WTC11 (cell line): ENCODE measurements around the gene PMEPA1. TPM values are rescaled to one million over a fixed set of nuclear protein-coding genes. Genes with fewer than 3 reads are reported as not detected.

Experiments used
- ATAC-seq: fragments of 200-7000 bp; cut with Tn5 transposase; 2 replicates; pipeline ENCODE4 v1.10.0; 2021; ENCODE audit warnings: mild to moderate bottlenecking, moderate library complexity
- CTCF ChIA-PET: fragments of 300-600 bp; sonication (Branson Sonifier 250); formaldehyde crosslinking; loops from one replicate; lab custom pipeline; 2021; ENCODE audit warnings: antibody characterized with exemption; lab: Charles Lee
- POLR2A ChIA-PET: fragments of 350-600 bp; sonication (Branson Sonifier 250); formaldehyde crosslinking; loops from one replicate; lab custom pipeline; 2021; ENCODE audit warnings: antibody characterized with exemption; lab: Charles Lee
- DNase-seq: peaks from one replicate; pipeline ENCODE4 v3.0.0; 2021; ENCODE audit warnings: low spot score
- H3K27ac Mint-ChIP-seq: 2 replicates; pipeline ENCODE4 v1.8.0; 2021; ENCODE audit warnings: mixed read lengths
- H3K27me3 Mint-ChIP-seq: 2 replicates; pipeline ENCODE4 v1.8.0; 2021; ENCODE audit warnings: low read depth, mild to moderate bottlenecking, moderate library complexity, mixed read lengths
- H3K36me3 Mint-ChIP-seq: 2 replicates; pipeline ENCODE4 v1.8.0; 2021; ENCODE audit warnings: mixed read lengths
- H3K4me1 Mint-ChIP-seq: 2 replicates; pipeline ENCODE4 v1.8.0; 2022; ENCODE audit warnings: mixed read lengths
- H3K4me3 Mint-ChIP-seq: 2 replicates; pipeline ENCODE4 v1.8.0; 2021; ENCODE audit warnings: mild to moderate bottlenecking, moderate library complexity, mixed read lengths
- H3K9me3 Mint-ChIP-seq: 2 replicates; pipeline ENCODE4 v1.8.0; 2021; ENCODE audit warnings: mixed read lengths
- AR ChIP-seq: fragments of 250-450 bp; sonication (Bioruptor Pico); IDR thresholded peaks from 2 replicates; pipeline ENCODE4 v1.9.0; 2021; ENCODE audit warnings: mild to moderate bottlenecking
- CREB1 ChIP-seq: sonication (generic); formaldehyde crosslinking; IDR thresholded peaks from 2 replicates; pipeline ENCODE4 v1.8.0; 2023; ENCODE audit warnings: mild to moderate bottlenecking, missing genetic modification reagents
- IRF1 ChIP-seq: sonication (generic); formaldehyde crosslinking; IDR thresholded peaks from 2 replicates; pipeline ENCODE4 v1.8.0; 2023; ENCODE audit warnings: missing genetic modification reagents
- NFE2L1 ChIP-seq: sonication (generic); formaldehyde crosslinking; IDR thresholded peaks from 2 replicates; pipeline ENCODE4 v1.8.1; 2023; ENCODE audit warnings: missing genetic modification reagents
- NR2C2 ChIP-seq: sonication (generic); formaldehyde crosslinking; IDR thresholded peaks from 2 replicates; pipeline ENCODE4 v1.8.0; 2022; ENCODE audit warnings: mild to moderate bottlenecking, missing genetic modification reagents
- OVOL2 ChIP-seq: fragments of 250-450 bp; sonication (Bioruptor Pico); IDR thresholded peaks from 2 replicates; pipeline ENCODE4 v1.9.0; 2021; ENCODE audit warnings: mild to moderate bottlenecking, borderline replicate concordance
- SMAD3 ChIP-seq: sonication (generic); formaldehyde crosslinking; IDR thresholded peaks from 2 replicates; pipeline ENCODE4 v1.8.0; 2022; ENCODE audit warnings: missing genetic modification reagents, mild to moderate bottlenecking, borderline replicate concordance
- ZBTB21 ChIP-seq: sonication (generic); formaldehyde crosslinking; IDR thresholded peaks from 2 replicates; pipeline ENCODE4 v1.8.1; 2023; ENCODE audit warnings: mild to moderate bottlenecking, missing genetic modification reagents, borderline replicate concordance
- ZNF121 ChIP-seq: sonication (generic); formaldehyde crosslinking; IDR thresholded peaks from 2 replicates; pipeline ENCODE4 v1.8.0; 2023; ENCODE audit warnings: missing genetic modification reagents
- ZNF138 ChIP-seq: sonication (generic); formaldehyde crosslinking; conservative IDR thresholded peaks from 2 replicates; pipeline ENCODE4 v1.8.1; 2022; ENCODE audit warnings: mild to moderate bottlenecking, moderate library complexity, missing genetic modification reagents
- ZNF281 ChIP-seq: sonication (generic); formaldehyde crosslinking; IDR thresholded peaks from 2 replicates; pipeline ENCODE4 v1.8.0; 2023; ENCODE audit warnings: mild to moderate bottlenecking, missing genetic modification reagents
- ZNF317 ChIP-seq: sonication (generic); formaldehyde crosslinking; IDR thresholded peaks from 2 replicates; pipeline ENCODE4 v1.8.1; 2023; ENCODE audit warnings: low read depth, mild to moderate bottlenecking, moderate library complexity, missing genetic modification reagents, borderline replicate concordance
- ZNF396 ChIP-seq: fragments of 250-450 bp; sonication (Bioruptor Pico); IDR thresholded peaks from 2 replicates; pipeline ENCODE4 v1.8.0; 2021; ENCODE audit warnings: mild to moderate bottlenecking, moderate library complexity, borderline replicate concordance
- total RNA-seq: library from RNA; stranded (reverse); gene quantifications from 3 replicates; pipeline ENCODE4 v1.2.3, GENCODE V29; 2021
- TF ChIP-seq, protein P1 (sequence below): fragments of 250-450 bp; sonication (Bioruptor Pico); IDR thresholded peaks from 2 replicates; pipeline ENCODE4 v1.9.0; 2021; ENCODE audit warnings: mild to moderate bottlenecking
- TF ChIP-seq, protein P2 (sequence below): fragments of 200-600 bp; IDR thresholded peaks from 2 replicates; pipeline ENCODE4 v1.8.0; 2022; ENCODE audit warnings: antibody characterized with exemption
- TF ChIP-seq, protein P3 (sequence below): sonication (generic); formaldehyde crosslinking; IDR thresholded peaks from 2 replicates; pipeline ENCODE4 v1.8.1; 2023; ENCODE audit warnings: mild to moderate bottlenecking, missing genetic modification reagents, moderate library complexity

Gene PMEPA1
- total RNA-seq, 1 experiment from 2014 or later: 40.6 TPM

DNA sequence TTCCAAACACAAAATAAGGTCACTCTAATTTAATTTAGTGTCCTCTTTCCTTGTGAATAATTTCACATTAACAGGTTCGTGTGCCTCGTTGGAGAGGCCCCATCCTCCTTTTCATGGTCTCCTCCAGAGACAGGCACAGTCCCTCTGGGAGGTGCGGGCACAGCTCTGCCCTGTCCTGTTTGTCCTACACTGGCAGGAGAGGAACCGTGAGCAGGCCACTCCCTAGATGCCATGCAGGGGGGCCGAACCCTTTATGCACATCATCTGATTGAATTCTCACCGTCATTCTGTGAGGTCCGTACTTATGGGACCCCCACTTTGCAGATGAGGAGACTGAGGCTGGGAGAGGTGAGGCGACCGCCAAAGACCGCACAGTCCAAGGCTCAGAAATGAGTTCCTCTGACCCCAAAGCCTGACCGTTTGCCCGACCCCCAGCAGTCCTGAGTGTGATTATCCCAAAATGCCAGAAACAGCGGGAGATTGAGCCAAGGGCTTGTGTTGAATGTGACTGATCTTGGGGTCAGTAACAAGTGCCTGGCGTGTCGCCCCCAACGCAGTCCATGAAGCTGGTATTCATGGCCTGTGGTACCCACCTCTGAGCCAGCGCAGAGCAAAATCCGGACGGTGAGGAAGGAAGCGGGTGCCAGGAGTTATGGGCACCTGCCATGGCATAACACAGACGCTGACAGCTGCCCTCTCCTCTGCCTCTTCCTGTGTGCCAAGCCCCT lies 43.5 kb downstream of the PMEPA1 start:
- DNase-seq (no peak), ATAC-seq (no peak)
- POLR2A ChIA-PET: interaction anchor here (0.7 kb wide), 1 partner anchor 254 kb away, joined by 7 read pairs; no protein-coding TSS in a partner anchor
- TF ChIP-seq, protein P1, sequence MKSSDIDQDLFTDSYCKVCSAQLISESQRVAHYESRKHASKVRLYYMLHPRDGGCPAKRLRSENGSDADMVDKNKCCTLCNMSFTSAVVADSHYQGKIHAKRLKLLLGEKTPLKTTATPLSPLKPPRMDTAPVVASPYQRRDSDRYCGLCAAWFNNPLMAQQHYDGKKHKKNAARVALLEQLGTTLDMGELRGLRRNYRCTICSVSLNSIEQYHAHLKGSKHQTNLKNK: no peak
- TF ChIP-seq CREB1 (CRISPR knock-in tag) (no peak), ZNF281 (CRISPR knock-in tag) (no peak), IRF1 (CRISPR knock-in tag) (no peak), ZNF138 (CRISPR knock-in tag) (no peak), OVOL2 (CRISPR knock-in tag) (no peak), ZBTB21 (CRISPR knock-in tag) (no peak), ZNF396 (CRISPR knock-in tag) (no peak), NFE2L1 (CRISPR knock-in tag) (no peak), NR2C2 (CRISPR knock-in tag) (no peak), SMAD3 (CRISPR knock-in tag) (no peak), ZNF121 (CRISPR knock-in tag) (no peak), AR (no peak), ZNF317 (CRISPR knock-in tag) (no peak)
- TF ChIP-seq, protein P2, sequence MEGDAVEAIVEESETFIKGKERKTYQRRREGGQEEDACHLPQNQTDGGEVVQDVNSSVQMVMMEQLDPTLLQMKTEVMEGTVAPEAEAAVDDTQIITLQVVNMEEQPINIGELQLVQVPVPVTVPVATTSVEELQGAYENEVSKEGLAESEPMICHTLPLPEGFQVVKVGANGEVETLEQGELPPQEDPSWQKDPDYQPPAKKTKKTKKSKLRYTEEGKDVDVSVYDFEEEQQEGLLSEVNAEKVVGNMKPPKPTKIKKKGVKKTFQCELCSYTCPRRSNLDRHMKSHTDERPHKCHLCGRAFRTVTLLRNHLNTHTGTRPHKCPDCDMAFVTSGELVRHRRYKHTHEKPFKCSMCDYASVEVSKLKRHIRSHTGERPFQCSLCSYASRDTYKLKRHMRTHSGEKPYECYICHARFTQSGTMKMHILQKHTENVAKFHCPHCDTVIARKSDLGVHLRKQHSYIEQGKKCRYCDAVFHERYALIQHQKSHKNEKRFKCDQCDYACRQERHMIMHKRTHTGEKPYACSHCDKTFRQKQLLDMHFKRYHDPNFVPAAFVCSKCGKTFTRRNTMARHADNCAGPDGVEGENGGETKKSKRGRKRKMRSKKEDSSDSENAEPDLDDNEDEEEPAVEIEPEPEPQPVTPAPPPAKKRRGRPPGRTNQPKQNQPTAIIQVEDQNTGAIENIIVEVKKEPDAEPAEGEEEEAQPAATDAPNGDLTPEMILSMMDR: no peak
- TF ChIP-seq, protein P3, sequence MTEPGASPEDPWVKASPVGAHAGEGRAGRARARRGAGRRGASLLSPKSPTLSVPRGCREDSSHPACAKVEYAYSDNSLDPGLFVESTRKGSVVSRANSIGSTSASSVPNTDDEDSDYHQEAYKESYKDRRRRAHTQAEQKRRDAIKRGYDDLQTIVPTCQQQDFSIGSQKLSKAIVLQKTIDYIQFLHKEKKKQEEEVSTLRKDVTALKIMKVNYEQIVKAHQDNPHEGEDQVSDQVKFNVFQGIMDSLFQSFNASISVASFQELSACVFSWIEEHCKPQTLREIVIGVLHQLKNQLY: no peak
- TF ChIP-seq, all 79 proteins: peak for 0
- CTCF ChIA-PET: interaction anchor here (0.8 to 1.2 kb wide), 2 partner anchors 11 to 25 kb away, joined by 3 read pairs; no protein-coding TSS in a partner anchor
- H3K4me1 Mint-ChIP-seq: peaks cover 49% of the 10 kb centered on the region
- H3K27me3 Mint-ChIP-seq: no peaks in the 10 kb centered on the region
- no peak overlapping the region for H3K4me3 Mint-ChIP-seq
- peak overlapping the region; percentile 74; the same call in 1 of the 2 replicates for H3K27ac Mint-ChIP-seq
- no peaks in the 10 kb centered on the region for H3K9me3 Mint-ChIP-seq
- H3K36me3 Mint-ChIP-seq: no peaks in the 10 kb centered on the region; the same call in 1 of the 2 replicates
